GM19463 (cell line): ENCODE results near the gene FGF1.
A peak's percentile ranks its signal among the peaks of the same experiment; 100 is the strongest.

ENCODE experiments used
- ATAC-seq: cut with Tn5 transposase; IDR thresholded peaks from one replicate; pipeline ENCODE4 v1.9.1; 2021; ENCODE audit warnings: mild to moderate bottlenecking, moderate library complexity; ENCODE audit not compliant: unreplicated experiment

FGF1 gene

DNA sequence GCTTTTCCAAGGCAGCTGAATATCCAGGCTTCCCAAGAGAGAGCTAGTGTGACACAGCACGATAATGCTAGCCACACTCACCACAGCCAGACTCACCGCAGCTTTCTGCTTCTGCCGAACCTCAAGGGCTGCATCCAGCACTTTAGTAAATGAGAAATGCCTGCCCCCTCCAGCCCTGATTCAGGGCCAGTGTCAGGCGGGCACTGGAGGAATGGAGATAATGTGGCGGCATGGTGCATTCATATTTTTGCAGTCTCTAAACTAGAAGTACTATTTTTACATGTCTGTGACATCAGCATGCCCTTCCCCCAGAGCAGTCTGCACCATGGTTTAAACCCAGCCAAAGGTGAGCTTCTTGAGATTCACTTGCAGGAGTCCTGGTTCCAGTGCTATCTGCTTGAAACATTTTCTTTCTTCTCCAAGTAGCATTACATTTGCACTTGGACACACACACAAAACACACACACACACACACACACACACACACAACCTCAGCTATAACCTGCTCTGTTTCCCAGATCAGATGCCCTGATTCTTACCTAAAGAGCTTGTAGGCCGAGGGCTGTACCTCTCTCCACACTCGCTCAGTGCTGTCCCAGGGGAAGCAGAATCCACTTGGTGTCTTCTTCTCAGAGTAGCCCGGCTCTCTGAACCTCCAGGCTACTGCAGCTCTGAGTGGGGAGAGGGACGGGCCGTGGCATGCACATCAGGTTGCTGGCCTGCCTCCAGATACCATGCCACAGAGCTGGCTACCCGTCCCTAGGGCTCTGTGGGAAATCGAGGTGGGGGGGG, at the start of gene FGF1:
Gene FGF1, minus strand, starts transcription at position 673 of the 792 bp plus-strand sequence. CDS start 71,963 bp downstream, outside the sequence.
- ATAC-seq, result no peak

- ATAC-seq, result no peak
These were observed 41.8 kb upstream of the FGF1 start for GRCh38 chr5:142727735-142728047.

DNA sequence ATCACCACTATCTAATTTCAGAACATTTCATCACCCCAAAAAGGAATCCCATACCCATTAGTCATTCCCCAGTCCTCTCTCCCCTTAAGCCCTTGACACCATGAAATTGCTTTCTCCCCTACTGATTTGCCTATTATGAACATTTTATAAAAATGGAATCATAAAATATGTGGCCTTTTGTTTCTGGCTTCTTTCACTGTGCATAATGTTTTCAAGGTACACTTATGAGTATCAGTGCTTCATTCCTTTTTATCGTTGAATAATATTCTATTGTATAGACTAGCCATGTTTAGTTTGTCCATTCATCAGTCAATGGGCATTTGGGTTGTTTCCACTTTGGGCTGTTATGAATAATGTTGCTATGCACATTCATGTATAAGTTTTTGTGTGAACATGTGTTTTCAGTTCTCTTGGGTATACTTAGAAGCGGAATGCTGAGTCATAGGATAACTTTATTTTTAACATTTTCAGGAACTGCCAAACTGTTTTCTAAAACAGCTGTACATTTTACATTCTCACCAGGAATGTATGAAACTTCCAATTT, 40.4 kb upstream of the FGF1 start:
- ATAC-seq, result peak; percentile 67

GRCh38 chr5:142725231-142726187, 39.6 kb upstream of the FGF1 start:
- no peak for ATAC-seq

GRCh38 chr5:142724821-142725220, 38.9 kb upstream of the FGF1 start:
- no peak for ATAC-seq

DNA sequence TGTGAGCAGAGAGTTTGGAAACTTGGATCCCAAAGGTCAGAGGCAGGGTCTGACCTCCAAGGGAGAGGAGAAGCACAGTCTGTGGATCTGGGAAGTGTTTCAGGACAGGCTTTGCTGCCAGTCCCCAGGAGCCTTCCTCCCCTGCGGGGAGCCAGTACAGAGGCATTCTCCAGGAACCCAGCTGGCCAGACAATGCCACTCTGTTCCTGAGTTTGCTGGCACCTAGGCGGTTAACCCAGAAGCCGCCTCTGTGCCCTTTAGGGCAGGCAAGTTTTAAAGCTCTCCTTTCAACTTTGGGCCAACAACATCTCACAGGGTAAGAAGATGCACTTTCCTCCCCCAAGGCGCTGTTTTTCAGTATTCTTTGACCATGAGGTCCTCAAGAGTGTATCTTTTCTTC, 37.0 kb upstream of the FGF1 start:
- no peak for ATAC-seq

- ATAC-seq, result no peak
These were observed 36.3 kb upstream of the FGF1 start for GRCh38 chr5:142722146-142722545.

- no peak for ATAC-seq
These were observed 34.9 kb upstream of the FGF1 start for GRCh38 chr5:142720641-142721271.

- no peak for ATAC-seq
These were observed 34.0 kb upstream of the FGF1 start for GRCh38 chr5:142719836-142720370.

DNA sequence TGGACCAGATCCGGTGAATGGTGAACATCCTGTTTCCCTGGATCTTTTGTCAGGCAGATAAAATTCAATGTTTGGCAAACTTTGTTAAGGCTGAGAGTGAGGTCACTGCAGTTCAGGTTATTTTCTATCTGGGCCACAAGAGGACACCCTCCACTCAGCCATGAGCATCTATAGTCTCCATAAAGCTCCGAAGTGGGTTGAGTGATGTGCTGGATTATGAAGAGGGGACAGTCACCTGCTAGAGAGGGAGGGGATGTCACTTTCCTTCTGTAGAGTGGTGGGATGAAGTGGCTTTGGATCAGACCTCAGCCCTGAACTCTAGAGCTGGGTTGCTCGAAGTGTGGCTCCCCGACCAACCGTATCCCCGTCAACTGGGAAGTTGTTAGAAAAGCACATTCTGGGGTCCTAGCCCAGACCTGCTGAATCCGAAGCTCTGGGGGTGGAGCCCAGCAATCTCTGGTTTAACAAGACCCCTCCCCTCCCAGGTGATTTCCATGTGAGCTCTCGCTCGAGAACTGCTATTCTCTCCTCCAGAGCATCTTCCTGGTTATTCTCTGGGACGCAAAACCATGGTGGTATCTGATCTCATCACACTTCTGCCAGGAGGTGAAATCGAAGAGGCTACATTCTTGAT, 31.8 kb upstream of the FGF1 start:
- ATAC-seq, result no peak

DNA sequence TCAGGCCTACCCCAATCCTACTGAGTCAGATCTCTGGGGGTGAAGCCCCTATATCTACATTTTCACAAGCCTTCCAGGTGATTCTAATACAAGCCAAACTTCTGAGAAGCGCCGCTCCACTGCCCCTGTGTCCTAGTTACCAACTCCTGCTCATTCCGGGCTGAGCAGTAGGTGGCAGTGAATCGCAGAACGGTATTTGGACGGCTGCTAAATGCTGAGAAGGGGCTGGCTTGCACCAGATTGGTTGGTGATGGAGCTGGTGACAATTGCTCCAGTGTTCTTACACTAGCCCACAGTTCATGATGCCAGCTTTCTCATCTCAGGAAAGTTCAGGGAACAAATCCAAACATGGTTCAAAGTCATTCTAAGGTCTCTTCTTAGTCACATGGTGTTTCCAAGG, 31.1 kb upstream of the FGF1 start:
- peak; percentile 44 for ATAC-seq

- ATAC-seq, result no peak
These were observed 29.4 kb upstream of the FGF1 start for GRCh38 chr5:142715291-142715690.

- ATAC-seq, result peak; percentile 98
These were observed 27.3 kb upstream of the FGF1 start for GRCh38 chr5:142713121-142713706.

DNA sequence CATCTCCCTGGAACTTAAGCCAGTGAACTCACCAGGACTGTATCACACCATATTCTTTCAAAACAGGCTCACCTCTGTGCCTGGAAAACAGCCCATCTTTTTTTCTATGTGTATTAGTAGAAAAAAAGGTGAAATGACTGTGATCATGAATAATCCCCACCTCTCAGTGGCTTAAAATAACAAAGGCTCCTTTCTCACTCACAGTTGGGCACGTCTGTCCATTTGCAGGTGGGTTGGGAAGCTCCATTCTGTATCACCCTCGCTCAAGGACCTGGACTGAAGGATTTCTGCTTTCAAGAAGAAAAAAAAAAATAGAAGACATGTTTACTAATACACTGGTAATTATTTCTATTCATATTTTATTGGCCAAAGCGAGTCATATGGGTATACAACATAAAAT, 17.3 kb upstream of the FGF1 start:
- no peak for ATAC-seq

DNA sequence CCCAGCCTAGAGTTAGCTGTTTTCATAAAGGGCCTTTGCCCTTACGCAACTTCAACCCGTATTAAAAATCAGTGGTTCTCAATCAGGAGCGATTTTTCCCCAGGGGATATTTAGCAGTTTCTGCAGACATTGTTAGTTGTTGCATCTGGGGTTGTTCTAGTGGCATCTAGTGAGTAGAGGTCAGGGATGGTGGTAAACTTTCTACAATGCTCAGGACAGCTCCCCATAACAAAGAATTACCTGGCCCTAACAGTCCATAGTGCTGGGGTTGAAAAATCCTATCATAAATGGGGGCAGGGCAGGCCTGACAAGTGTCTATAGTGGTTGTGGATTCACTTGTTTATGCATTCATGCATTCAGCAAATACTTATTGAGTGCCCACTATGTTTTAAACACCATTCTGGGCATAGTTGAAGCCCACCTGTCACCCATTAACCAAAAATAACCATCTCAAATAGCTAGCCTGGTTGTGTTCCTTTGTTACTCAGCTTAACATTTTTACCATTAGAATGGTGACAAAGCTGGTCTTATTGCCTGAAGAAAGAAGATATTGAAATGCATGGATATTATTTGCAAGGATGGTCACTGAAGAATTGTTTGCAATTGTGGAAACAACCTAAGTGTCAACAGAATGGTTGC, 15.9 kb upstream of the FGF1 start:
- ATAC-seq, result no peak

GRCh38 chr5:142700566-142700965, 14.7 kb upstream of the FGF1 start:
- ATAC-seq, result no peak

GRCh38 chr5:142699184-142699720, 13.4 kb upstream of the FGF1 start:
- peak; percentile 67 for ATAC-seq

DNA sequence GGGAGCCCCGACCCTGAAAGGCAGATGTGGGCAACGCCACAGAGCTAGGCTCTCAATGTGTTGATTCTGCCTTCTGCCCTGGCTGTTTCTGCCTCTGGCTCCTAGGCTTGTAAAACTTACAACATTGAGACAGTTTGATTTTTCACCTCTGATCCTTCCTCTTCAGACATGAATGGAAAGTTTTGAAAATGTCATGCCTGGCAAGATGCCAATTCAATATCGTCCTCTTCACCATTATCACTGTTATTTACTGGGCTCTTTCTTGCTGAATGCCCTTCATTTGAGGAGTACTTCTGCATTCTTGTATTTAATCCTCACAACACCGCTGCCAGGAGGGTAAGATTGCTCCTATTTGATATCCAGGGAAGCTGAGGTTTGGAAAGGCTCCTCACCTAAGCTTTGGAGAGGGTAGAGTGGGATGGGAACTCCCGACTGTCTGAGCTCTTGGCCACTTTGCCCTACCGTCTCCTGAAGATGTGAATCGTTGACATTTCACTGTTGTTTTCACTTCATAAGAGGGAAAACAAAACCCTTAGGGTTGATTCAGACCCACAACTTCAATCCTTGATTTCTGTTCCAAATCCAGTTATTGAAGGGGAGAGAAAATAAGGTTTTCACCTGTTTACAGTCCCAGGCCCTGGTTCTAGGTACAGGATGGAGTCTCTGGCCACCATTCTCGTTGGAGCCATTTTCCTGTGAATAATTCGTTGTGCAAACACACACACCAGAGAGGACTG, 12.7 kb upstream of the FGF1 start:
- no peak for ATAC-seq
